SK-N-DZ (cell line): ENCODE measurements around the gene ORM1.
A peak's percentile ranks its signal among the peaks of the same experiment; 100 is the strongest.

Source experiments
- DNase-seq: peaks from one replicate; pipeline ENCODE4 v3.0.0-alpha.2; 2015; ENCODE audit warnings: low spot score

ORM1 gene

GRCh38 chr9:114342755-114343440 lies 20.0 kb downstream of the ORM1 start:
- no peak for DNase-seq

- DNase-seq = no peak
Observed at GRCh38 chr9:114343471-114344187, 20.7 kb downstream of the ORM1 start.

- no peak for DNase-seq
Observed at GRCh38 chr9:114344188-114344566, 21.3 kb downstream of the ORM1 start.

- no peak for DNase-seq
Observed at GRCh38 chr9:114344692-114345091, 21.8 kb downstream of the ORM1 start.

GRCh38 chr9:114345493-114346065 lies 22.7 kb downstream of the ORM1 start:
- no peak for DNase-seq

GRCh38 chr9:114346146-114346545 lies 23.2 kb downstream of the ORM1 start:
- no peak for DNase-seq

- DNase-seq = no peak
Observed at GRCh38 chr9:114347675-114348074, 24.8 kb downstream of the ORM1 start.

GRCh38 chr9:114348261-114348905 lies 25.5 kb downstream of the ORM1 start:
- DNase-seq = no peak

- peak; percentile 29 for DNase-seq
Observed at GRCh38 chr9:114348906-114349482, 26.1 kb downstream of the ORM1 start.

- DNase-seq = no peak
Observed at GRCh38 chr9:114349713-114350480, 27.0 kb downstream of the ORM1 start.

- DNase-seq = no peak
Observed at GRCh38 chr9:114350636-114351401, 27.9 kb downstream of the ORM1 start.

GRCh38 chr9:114351932-114352331 lies 29.0 kb downstream of the ORM1 start:
- DNase-seq = no peak

GRCh38 chr9:114355821-114356220 lies 32.9 kb downstream of the ORM1 start:
- no peak for DNase-seq

GRCh38 chr9:114356792-114357191 lies 33.9 kb downstream of the ORM1 start:
- no peak for DNase-seq

GRCh38 chr9:114357360-114357759 lies 34.5 kb downstream of the ORM1 start:
- DNase-seq = no peak

- DNase-seq = no peak
Observed at GRCh38 chr9:114357911-114358328, 35.0 kb downstream of the ORM1 start.

- DNase-seq = no peak
Observed at GRCh38 chr9:114359801-114360200, 36.9 kb downstream of the ORM1 start.

- DNase-seq = no peak
Observed at GRCh38 chr9:114361542-114361941, 38.6 kb downstream of the ORM1 start.

- DNase-seq = no peak
Observed at GRCh38 chr9:114362394-114362793, 39.5 kb downstream of the ORM1 start.

- no peak for DNase-seq
Observed at GRCh38 chr9:114363424-114363823, 40.5 kb downstream of the ORM1 start.
